CD4-positive, alpha-beta T cell (primary cell): ENCODE measurements around the gene OPN1LW. TPM values are rescaled to one million over a fixed set of nuclear protein-coding genes. Genes with fewer than 3 reads are reported as not detected.

Experiments
- ATAC-seq: fragments of 200-7000 bp; cut with Tn5 transposase; one replicate; pipeline ENCODE4 v1.10.0; 2022; ENCODE audit warnings: mild to moderate bottlenecking; ENCODE audit not compliant: poor library complexity
- CTCF ChIA-PET: fragments of 350-600 bp; sonication (Branson Sonifier 250); formaldehyde crosslinking; loops from one replicate; lab custom pipeline; 2021; ENCODE audit warnings: antibody characterized with exemption, inconsistent platforms; lab: Charles Lee
- POLR2A ChIA-PET: fragments of 350-600 bp; sonication (Branson Sonifier 250); formaldehyde crosslinking; loops from one replicate; lab custom pipeline; 2021; ENCODE audit warnings: antibody characterized with exemption, inconsistent platforms; lab: Charles Lee
- DNase-seq, 14 experiments: peaks; one replicate each; pipeline ENCODE4 v3.0.0-alpha.2; 2013 to 2020; ENCODE audit warnings: mixed read lengths in 2 of 14
- H3K27ac ChIP-seq, 2 donors: one replicate each; pipeline versions ENCODE4 v1.5.1 to v1.7.0; 2013; ENCODE audit warnings: low read length in 2 of 2, low read depth in 1 of 2, mild to moderate bottlenecking in 1 of 2
- H3K27me3 ChIP-seq, 2 experiments: 1 replicate in 1 of 2; 2 replicates in 1 of 2; pipeline versions ENCODE4 v1.6.1 to v1.7.0; 2013; ENCODE audit warnings: low read length in 2 of 2, control low read depth in 1 of 2, mild to moderate bottlenecking in 1 of 2, moderate library complexity in 1 of 2; ENCODE audit not compliant: insufficient read depth in 2 of 2, control insufficient read depth in 1 of 2
- H3K36me3 ChIP-seq: one replicate; pipeline ENCODE4 v1.6.1; 2013; ENCODE audit warnings: low read length, control low read depth; ENCODE audit not compliant: insufficient read depth
- H3K4me1 ChIP-seq: one replicate; pipeline ENCODE4 v1.6.1; 2013; ENCODE audit warnings: low read length, control low read depth; ENCODE audit not compliant: insufficient read depth
- H3K4me3 ChIP-seq: one replicate; pipeline ENCODE4 v1.5.1; 2013; ENCODE audit warnings: mild to moderate bottlenecking, low read length, moderate library complexity
- H3K9me3 ChIP-seq, 2 experiments: 1 replicate in 1 of 2; 2 replicates in 1 of 2; pipeline versions ENCODE4 v1.6.1 to v1.7.0; 2013; ENCODE audit warnings: low read length in 2 of 2, mild to moderate bottlenecking in 2 of 2, control low read depth in 1 of 2, moderate library complexity in 1 of 2; ENCODE audit not compliant: control insufficient read depth in 1 of 2, insufficient read depth in 1 of 2
- H3K27ac Mint-ChIP-seq: one replicate; pipeline ENCODE4 v1.8.0; 2020; ENCODE audit warnings: mixed read lengths
- H3K27me3 Mint-ChIP-seq: one replicate; pipeline ENCODE4 v1.8.0; 2021; ENCODE audit warnings: mixed read lengths
- H3K36me3 Mint-ChIP-seq: one replicate; pipeline ENCODE4 v1.8.0; 2021; ENCODE audit warnings: low read depth, mixed read lengths
- H3K4me1 Mint-ChIP-seq: one replicate; pipeline ENCODE4 v1.8.0; 2021; ENCODE audit warnings: low read depth, mixed read lengths
- H3K4me3 Mint-ChIP-seq: one replicate; pipeline ENCODE4 v1.8.0; 2020; ENCODE audit warnings: mild to moderate bottlenecking, mixed read lengths
- H3K9me3 Mint-ChIP-seq: one replicate; pipeline ENCODE4 v1.8.0; 2020; ENCODE audit warnings: mixed read lengths
- intact Hi-C, 2 experiments: fragments of 100-400 bp; cut with DNase I in 1 of 2; cut with micrococcal nuclease in 1 of 2; formaldehyde crosslinking; loops; one replicate each; pipeline versions ENCODE4 v1.15.1 to v1.9.0; 2023 to 2025; cut with DNase I, micrococcal nuclease
- total RNA-seq, 174 experiments: library from RNA in 2 of 174; stranded (reverse) in 2 of 174; gene quantifications; one replicate each; pipeline ENCODE4 v1.2.3 and lab custom pipeline; 2021 to 2026
- TF ChIP-seq, protein P1 (sequence below): fragments of 200-600 bp; IDR thresholded peaks from one replicate; pipeline ENCODE4 v1.8.0; 2022; ENCODE audit warnings: antibody characterized with exemption, mild to moderate bottlenecking

The OPN1LW gene
- total RNA-seq, 2 experiments from 2014 or later: not detected

DNA sequence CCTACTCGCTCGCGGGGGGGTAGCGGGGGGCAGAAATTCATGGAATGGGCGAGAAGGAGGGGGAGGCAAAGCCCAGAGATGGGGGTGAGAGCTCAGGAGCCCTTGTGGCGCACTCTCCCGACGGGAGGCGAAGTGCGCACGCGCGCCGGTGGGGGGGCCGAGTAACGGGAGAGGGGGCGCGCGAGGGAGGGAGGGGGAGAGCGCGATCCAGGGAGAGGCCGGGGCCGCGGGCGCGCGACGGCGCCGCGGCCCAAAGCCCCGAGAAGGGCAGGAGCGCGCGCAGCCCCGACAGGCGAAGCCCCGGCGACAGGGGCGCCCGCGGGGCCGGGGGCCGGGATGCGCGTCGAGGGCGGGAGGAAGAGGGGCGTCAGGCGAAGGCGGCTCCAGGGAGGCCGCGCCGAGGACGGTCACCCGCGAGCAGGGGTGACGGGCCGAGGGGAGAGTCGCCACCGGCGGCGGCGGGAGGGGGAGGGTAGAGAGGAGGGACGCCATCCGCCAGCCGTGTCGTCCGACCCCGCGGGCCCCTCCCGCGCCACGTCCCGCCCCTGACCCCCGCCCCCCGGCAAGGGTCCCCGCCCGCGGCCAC is 46.9 kb upstream of the OPN1LW start:
- H3K27me3 ChIP-seq: no peaks in the 10 kb centered on the region
- peak overlapping the region; percentile 80 to 86 for H3K27ac ChIP-seq
- H3K36me3 Mint-ChIP-seq: peaks cover 22% of the 10 kb centered on the region
- peak overlapping the region; percentile 90 for H3K4me3 ChIP-seq
- peak overlapping the region; percentile 97 for H3K27ac Mint-ChIP-seq
- peak overlapping the region; percentile 97 for H3K4me3 Mint-ChIP-seq
- H3K9me3 ChIP-seq: no peaks in the 10 kb centered on the region
- intact Hi-C loops: loop anchor here (1.0 to 5.0 kb wide), 4 partner anchors 39 to 275 kb away; partner anchors contain the start of genes FLNA (in 1 of the 2) and IRAK1 (in 1 of the 2)
- H3K4me1 ChIP-seq: peaks cover 39% of the 10 kb centered on the region
- H3K27me3 Mint-ChIP-seq: no peaks in the 10 kb centered on the region
- peak; percentile 39 for ATAC-seq
- DNase-seq: peak; percentile 51 to 85 (median 69)
- ChIA-PET POLR2A (interaction anchor here (0.6 to 2.1 kb wide), 12 partner anchors 11 to 419 kb away, joined by 3 to 10 read pairs (median 3); partner anchors contain the start of gene HCFC1), CTCF (no interaction called here)
- TF ChIP-seq, protein P1, sequence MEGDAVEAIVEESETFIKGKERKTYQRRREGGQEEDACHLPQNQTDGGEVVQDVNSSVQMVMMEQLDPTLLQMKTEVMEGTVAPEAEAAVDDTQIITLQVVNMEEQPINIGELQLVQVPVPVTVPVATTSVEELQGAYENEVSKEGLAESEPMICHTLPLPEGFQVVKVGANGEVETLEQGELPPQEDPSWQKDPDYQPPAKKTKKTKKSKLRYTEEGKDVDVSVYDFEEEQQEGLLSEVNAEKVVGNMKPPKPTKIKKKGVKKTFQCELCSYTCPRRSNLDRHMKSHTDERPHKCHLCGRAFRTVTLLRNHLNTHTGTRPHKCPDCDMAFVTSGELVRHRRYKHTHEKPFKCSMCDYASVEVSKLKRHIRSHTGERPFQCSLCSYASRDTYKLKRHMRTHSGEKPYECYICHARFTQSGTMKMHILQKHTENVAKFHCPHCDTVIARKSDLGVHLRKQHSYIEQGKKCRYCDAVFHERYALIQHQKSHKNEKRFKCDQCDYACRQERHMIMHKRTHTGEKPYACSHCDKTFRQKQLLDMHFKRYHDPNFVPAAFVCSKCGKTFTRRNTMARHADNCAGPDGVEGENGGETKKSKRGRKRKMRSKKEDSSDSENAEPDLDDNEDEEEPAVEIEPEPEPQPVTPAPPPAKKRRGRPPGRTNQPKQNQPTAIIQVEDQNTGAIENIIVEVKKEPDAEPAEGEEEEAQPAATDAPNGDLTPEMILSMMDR: no peak
- H3K4me1 Mint-ChIP-seq: peaks cover 47% of the 10 kb centered on the region
- H3K9me3 Mint-ChIP-seq: no peaks in the 10 kb centered on the region
- H3K36me3 ChIP-seq: no peaks in the 10 kb centered on the region

DNA sequence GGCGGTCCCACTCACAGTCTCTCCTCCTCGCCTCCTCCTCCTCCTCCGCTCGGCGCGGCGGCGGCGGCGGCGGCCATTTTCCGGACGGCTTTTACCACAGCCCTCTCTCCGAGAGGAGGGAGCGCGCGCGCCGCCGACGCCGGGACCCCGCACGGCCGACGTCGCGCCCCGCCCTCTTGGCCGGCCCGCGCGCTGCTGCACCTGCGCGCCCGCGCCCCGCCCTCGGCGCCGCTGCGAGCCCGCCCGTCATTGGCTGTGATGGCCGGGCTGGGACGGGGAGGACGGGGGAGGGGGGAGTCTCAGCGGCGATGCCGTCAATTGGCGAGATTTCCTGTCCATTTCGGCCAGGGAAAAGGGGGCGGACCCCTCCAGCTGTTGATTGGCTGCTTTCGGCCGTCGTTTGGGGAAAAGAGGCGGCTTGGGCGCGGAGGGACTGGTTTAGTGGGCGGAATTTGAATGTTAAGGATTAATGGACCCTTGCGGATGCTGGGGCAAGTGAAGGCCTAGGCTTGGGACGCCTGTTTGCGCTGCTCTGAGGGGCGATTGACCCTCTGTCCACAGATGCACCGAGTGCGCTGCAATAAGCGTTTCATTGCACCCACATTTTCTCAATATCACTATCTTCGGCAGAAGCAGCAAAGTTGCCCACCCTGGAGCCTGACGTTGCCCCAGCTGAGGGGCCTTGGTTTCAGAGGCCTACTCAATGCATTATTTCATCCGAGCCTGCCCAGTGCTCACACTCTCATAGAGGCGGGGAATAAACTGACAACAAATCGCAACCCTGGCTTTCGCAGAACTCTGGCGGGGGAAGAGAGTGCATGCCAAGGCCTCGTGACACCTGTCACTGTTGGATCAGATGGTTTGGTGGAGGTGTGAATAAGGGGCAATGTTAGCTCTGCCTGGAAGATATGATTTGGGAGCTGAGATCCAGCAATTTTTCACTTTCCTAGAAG is 46.2 kb upstream of the OPN1LW start, which contains the start of gene MECP2:
Gene MECP2, minus strand, starts transcription at position 129 of the 953 bp plus-strand sequence.
- H3K27me3 Mint-ChIP-seq: no peaks in the 10 kb centered on the region
- TF ChIP-seq, protein P1: no peak
- no peaks in the 10 kb centered on the region for H3K9me3 Mint-ChIP-seq
- ChIA-PET POLR2A (interaction anchor here (1.0 to 2.1 kb wide), 9 partner anchors 10 to 300 kb away, joined by 3 to 10 read pairs (median 5); partner anchors contain the start of genes HCFC1 and RPL10), CTCF (no interaction called here)
- DNase-seq (peak; percentile 69 to 94 (median 82)), ATAC-seq (peak; percentile 86)
- intact Hi-C loops: loop anchor here (1.0 to 5.0 kb wide), 4 partner anchors 38 to 274 kb away; partner anchors contain the start of genes FLNA (in 1 of the 2) and IRAK1 (in 1 of the 2)
- H3K27ac Mint-ChIP-seq: peak within 1 kb of the TSS; percentile 97
- Histone ChIP-seq H3K27ac (peak within 1 kb of the TSS; percentile 80 to 86), H3K36me3 (no peaks in the 10 kb centered on the region), H3K4me3 (peak within 1 kb of the TSS; percentile 90), H3K27me3 (no peaks in the 10 kb centered on the region), H3K4me1 (peaks cover 32% of the 10 kb centered on the region), H3K9me3 (no peaks in the 10 kb centered on the region)
- H3K4me3 Mint-ChIP-seq: peak within 1 kb of the TSS; percentile 97
- peaks cover 17% of the 10 kb centered on the region for H3K36me3 Mint-ChIP-seq
- H3K4me1 Mint-ChIP-seq: peaks cover 39% of the 10 kb centered on the region

DNA sequence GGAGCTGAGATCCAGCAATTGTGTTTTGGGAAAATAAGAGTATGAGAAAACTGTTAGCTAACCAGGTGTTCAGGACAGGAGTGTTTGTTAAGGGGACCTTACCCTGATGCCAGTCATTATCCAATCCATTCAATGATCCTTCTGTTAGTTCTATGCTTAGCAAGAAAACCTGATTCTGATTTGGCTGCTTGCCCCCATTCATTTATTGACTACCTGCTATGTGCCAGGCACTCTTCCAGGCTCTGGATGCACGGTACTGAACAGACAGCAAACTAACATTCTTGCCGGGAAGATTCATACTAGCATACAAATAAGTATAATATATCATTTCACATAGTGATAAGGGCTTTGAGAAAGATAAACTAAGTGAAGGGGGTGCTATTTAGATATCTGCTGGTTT is 45.5 kb upstream of the OPN1LW start:
- H3K27ac ChIP-seq: peak overlapping the region; percentile 35 to 60
- Mint-ChIP-seq H3K36me3 (peaks cover 17% of the 10 kb centered on the region), H3K27me3 (no peaks in the 10 kb centered on the region), H3K4me3 (peak overlapping the region; percentile 86), H3K27ac (peak overlapping the region; percentile 88), H3K4me1 (peaks cover 36% of the 10 kb centered on the region), H3K9me3 (no peaks in the 10 kb centered on the region)
- ChIA-PET CTCF (no interaction called here), POLR2A (interaction anchor here (1.0 to 1.3 kb wide), 3 partner anchors 23 to 299 kb away, joined by 4 to 5 read pairs (median 5); partner anchors contain the start of gene RPL10)
- TF ChIP-seq, protein P1: no peak
- H3K9me3 ChIP-seq: no peaks in the 10 kb centered on the region
- no peaks in the 10 kb centered on the region for H3K27me3 ChIP-seq
- H3K4me1 ChIP-seq: peaks cover 32% of the 10 kb centered on the region
- intact Hi-C loops: loop anchor here in 1 of 2 experiments (5.0 kb wide), 3 partner anchors 81 to 274 kb away; partner anchors contain the start of genes FLNA and IRAK1
- no peaks in the 10 kb centered on the region for H3K36me3 ChIP-seq
- H3K4me3 ChIP-seq: no peak overlapping the region
- no peak for ATAC-seq
- DNase-seq: no peak
